HS-5 (cell line): ENCODE data around the gene PBX4.
"Not testable (repeated sequence)": the region's sequence is repeated elsewhere in the genome, so short reads cannot be mapped to it uniquely, and the experiment has no call there.

Source experiments
- DNase-seq: peaks from one replicate; pipeline ENCODE4 v3.0.0-alpha.2; 2012; ENCODE audit warnings: low read depth

Gene PBX4

GRCh38 chr19:19626516-19627472, 8.3 kb upstream of the PBX4 start:
- no peak for DNase-seq

DNA sequence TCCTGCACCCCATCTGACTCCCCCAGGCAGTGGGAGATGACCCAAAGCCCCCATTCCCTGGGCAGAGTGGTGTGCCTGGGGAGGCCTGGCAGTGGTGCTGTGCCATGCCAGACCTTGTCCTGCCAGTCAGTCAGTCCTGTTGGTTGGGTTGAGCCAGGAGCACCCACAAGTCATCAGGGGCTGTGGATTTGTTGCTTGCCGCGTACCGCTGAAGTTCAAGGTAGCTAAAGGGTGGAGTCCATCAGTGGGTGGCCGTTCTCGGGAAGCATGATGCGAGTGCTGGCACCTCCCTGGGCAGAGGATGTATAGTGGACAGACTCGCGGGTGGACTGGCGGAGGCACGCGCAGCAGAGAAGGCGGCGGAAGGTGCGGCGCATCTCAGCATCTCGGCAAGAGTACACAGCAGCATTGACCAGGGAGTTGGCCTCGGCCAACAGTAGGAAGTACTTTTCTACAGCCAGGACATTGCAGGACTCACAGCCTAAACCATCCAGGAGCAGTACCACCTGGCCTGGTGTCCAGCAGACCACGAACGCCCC, 5.6 kb upstream of the PBX4 start:
- no peak for DNase-seq

- no peak for DNase-seq
These were observed 4.9 kb upstream of the PBX4 start for GRCh38 chr19:19623383-19623782.

DNA sequence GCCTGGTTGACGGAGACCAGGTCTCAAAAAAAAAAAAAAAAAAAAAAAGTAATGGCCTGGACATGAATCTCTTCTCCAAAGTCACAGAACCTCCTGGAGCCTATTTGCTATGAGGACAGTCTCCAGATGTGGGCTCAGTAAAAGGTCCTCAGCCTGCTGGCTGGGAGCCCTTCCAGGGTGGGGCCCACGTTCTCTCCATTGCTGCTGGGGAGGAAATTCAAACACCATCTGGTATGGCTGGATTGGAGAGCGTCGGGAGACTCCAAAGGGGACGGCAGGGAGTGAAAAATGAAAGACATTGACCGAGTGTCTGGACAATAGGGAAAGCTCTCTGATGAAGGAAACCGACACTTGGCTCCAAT, 1.3 kb upstream of the PBX4 start:
- DNase-seq, result no peak

DNA sequence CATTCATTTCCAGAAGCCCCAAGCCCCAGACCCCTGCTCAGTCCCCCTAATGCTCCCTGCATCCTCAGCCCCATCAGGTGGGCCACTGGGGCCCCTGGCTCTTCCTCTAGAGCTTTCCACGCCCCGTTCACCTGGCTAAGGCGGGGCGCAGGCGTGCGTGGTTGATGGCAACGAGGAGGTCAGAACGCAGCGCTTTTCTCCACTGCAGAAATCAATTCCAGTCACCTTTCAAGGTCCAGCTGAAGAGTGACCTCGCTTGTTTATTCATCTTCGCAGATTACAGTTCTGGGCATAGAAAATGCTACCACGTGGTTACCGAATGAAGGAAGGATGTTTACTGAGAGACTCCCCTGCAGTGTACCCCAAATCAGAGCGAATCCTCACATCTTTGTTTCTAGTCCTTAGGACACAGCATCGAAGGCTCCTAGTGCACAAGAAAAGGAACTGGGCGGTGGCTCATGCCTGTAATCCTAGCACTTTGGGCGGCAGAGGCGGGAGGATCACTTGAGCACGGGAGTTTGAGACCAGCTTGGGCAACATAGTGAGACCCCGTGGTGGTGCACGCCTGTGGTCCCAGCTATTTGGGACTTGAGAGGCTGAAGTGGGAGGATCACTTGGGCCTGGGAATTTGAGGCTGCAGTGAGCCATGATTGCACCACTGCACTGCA, 828 bp upstream of the PBX4 start:
- no peak for DNase-seq

GRCh38 chr19:19615086-19615485, 3.4 kb downstream of the PBX4 start:
- peak; percentile 30 for DNase-seq

DNA sequence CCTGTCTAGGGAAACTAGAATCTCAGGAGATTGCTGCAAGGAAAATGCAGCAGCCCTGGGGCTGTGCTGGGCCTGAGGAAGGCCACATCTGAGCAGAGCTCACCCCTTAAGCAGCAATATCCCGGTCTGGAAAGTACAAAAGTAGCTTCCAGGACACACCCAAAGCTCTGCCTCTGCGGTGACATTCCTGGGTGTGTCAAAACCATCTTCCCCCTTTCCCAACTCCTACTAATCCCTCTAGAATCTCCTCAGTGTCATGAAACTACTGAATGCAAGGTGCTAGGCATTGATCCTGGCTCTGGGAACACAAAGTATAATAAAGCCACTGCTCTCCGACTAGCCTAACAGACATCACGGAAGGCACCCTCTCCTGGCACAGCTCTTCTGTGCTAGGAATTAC, 5.0 kb downstream of the PBX4 start:
- DNase-seq, result no peak

- DNase-seq, result no peak
These were observed 7.9 kb downstream of the PBX4 start for GRCh38 chr19:19610376-19611202.

- not testable (repeated sequence) for DNase-seq
These were observed 11.8 kb downstream of the PBX4 start for GRCh38 chr19:19606686-19607085.

- no peak for DNase-seq
These were observed 12.5 kb downstream of the PBX4 start for GRCh38 chr19:19606021-19606420.

GRCh38 chr19:19602713-19603324, 15.7 kb downstream of the PBX4 start:
- DNase-seq, result no peak

DNA sequence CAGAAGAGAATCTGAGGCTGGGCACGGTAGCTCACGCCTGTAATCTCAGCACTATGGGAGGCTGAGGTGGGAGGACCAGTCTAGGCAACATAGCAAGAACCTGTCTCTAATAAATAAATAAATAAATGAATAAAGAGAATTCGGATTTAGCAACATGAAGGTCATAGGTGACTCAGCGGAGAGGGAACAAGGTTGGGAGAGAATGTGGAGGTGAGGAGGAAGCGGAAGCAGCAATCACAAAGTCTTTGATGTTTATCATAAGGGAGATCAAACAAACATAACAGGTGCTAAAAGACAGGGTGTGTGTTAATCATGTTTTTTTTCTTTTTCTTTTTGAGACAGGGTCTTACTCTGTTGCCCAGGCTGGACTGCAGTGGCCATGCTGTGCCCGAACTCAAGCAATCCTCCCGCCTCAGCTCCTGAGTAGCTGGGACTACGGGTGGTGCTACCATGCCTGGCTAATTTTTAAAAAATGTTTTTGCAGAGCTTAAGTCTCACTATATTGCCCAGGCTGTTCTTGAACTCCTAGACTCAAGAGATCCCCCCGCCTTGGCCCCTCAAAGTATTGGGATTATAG, 16.3 kb downstream of the PBX4 start:
- DNase-seq, result no peak

DNA sequence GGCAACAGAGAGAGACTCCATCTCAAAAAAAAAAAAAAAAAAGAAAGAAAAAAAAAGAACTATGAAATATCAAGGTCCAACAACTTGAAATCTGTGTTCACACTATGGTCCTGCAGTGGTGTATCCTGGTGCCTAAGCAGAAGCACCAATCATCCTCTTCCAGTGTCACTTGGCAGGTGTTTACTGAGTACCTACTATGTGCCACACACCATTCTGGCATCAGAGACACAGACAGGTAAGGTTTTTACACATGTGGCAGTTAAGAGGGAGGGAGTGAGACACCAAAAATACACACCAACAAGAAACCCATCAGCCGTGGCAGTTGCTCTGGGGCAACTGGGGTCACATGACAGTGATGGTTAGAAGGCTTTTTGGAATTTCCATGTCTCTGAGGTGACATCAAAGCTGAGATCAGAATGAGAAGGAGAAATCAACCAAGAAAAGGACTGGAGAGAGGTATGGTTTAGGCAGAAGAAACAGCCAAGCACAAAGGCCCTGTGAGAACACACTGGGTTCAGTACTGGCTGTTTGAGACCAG, 17.6 kb downstream of the PBX4 start:
- DNase-seq, result no peak

DNA sequence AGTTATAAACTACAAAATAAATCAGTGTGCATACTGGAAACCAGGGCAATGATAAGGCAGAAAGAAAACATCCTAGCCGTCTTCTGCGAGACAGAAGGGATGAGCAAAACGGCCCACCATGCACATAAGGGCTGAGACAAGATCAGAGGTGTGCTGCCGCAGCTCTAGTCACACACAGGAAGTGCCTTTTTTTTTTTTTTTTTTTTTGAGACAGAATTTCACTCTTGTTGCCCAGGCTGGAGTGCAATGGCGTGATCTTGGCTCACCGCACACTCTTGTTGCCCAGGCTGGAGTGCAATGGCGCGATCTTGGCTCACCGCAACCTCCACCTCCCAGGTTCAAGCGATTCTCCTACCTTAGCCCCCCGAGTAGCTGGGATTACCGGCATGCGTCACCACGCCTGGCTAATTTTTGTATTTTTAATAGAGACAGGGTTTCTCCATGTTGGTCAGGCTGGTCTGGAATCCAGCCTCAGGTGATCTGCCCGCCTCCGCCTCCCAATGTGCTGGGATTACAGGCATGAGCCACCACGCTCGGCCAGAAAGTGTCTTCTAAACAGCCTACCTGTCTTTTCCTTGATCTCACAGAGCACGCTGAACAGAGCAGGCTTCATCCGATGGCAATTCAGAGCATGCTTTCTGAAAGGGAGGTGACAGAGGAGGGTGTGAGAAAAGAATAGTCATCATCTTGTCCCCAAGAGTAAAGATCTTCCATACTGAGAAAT, 19.6 kb downstream of the PBX4 start:
- DNase-seq, result not testable (repeated sequence)

- no peak for DNase-seq
These were observed 20.6 kb downstream of the PBX4 start for GRCh38 chr19:19597809-19598306.

GRCh38 chr19:19595171-19595701, 23.3 kb downstream of the PBX4 start:
- no peak for DNase-seq

GRCh38 chr19:19594381-19594780, 24.1 kb downstream of the PBX4 start:
- DNase-seq, result no peak

- no peak for DNase-seq
These were observed 25.8 kb downstream of the PBX4 start for GRCh38 chr19:19592690-19593089.

GRCh38 chr19:19591133-19591825, 27.2 kb downstream of the PBX4 start:
- DNase-seq, result peak; percentile 97
